ENCODE results near the gene SCN9A. TPM values are rescaled to one million over a fixed set of nuclear protein-coding genes. Genes with fewer than 3 reads are reported as not detected.

The SCN9A gene
- total RNA-seq, 1 experiment from 2014 or later: 0.38 TPM

- peak; percentile 74 for DNase-seq (ENCODE audit: low spot score)
Measured at GRCh38 chr2:166180951-166181812, 194.6 kb downstream of the SCN9A start.

GRCh38 chr2:166179201-166179600 lies 196.5 kb downstream of the SCN9A start:
- DNase-seq (ENCODE audit: low spot score): no peak

DNA sequence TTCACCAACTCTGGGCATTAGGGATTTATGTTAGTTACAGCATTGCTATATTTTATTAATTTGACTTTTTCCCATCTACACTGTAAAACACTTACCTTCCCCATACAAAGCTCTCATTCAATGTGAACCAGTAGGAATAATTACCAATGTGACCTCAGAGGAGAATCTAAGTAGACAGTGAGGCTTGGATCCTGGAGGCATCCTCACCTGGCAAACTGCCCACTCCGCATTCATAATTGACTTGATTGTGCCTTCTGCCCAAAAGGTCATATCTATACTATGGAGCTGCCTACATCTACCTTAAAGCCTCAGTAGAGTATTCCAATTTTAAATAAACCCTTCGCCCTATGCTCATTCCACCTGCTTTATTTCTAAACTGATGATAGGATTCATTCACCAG lies 202.5 kb downstream of the SCN9A start:
- no peak for DNase-seq (ENCODE audit: low spot score)

DNA sequence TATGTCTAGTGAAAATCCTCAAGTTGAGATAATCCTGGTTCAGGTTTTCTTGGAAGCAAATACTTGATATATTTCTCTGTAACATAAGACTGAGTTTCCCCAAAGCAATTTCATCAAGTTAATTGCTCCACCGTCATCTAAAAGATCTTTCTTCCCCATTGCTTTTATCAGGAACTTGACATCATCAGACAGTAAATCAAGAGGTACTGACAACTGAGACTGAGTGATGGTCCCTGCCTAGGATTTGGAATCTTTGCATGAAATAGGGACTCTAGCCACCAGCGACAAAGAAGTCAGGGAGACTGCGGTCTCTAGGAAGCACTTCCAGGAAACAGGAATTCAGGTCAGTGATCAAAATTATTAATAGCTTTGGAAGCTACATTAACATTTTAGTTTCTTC lies 204.5 kb downstream of the SCN9A start:
- DNase-seq (ENCODE audit: low spot score): no peak

DNA sequence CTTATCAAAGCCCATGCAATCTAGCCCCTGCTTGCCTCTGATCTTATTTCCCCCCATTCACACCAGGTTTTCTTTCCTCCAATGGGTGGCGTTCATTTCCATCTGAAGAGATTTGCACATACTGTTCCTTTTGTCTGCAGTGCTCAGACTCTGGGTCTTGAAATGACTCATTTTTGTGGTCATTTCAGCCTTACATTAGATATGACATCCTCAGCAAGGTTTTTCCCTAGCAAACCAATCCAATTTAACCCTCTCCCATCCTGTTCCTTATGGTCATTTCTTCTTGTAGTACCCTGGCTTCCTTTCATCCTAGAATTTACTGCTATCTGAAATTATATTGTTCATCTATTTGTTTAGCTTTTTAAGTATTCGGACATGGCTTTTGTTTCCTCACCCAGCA lies 205.4 kb downstream of the SCN9A start:
- DNase-seq (ENCODE audit: low spot score): no peak

DNA sequence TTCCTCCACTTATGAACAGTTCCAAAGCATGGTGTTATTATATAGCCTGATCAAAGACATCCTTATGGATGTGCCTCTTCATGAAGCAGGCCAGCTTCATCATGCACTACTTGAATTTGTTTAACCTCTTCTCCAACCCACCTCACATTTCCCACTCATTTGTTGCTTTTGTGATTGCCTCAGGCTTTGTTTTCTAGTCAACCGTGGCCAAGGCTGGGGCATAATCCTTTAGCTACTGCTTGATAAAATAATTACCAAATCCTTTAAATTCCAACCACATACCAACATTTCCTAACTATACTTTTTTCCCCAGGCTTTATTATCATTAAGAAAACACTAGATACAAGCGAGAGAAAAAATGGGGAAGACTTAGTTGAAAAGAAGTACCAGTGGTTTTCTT lies 208.3 kb downstream of the SCN9A start:
- DNase-seq (ENCODE audit: low spot score): no peak

DNA sequence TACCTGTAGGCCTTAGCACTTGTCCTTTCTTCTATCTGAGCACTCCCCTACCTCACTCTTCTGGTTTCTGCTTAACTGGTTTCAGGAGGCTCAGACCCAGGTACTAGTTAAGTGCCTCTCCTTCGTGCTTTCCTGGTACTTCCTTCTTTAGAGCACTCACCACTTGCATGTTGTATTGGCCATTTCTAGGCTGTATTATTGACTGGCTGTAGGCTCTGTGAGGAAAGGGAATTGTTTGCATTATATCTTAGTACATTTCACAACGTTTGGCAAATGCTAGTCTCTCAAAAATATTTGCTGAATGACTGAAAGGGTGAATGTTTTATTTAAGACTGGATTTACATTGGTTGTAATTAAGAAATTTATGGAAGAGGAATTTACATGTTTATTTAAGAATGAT lies 212.0 kb downstream of the SCN9A start:
- DNase-seq (ENCODE audit: low spot score): no peak

DNA sequence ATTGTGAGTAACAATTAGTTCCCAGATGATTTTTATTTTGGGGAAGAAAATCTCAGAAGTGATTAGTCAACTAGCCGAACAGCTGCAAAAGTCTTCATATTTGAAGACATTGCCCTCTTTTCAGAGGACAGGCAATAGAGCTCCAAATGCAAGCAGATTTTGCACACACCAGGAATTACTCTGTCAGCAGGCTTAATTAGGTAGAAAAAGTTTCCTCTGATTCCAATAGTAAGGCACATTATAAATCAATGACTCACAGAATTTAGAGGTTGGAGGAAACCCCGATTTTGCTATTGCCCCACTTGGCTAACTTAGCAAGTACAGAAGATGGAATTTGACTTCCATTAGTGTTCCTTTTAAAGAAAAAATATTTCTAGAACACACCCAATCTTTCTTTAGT lies 217.2 kb downstream of the SCN9A start:
- no peak for DNase-seq (ENCODE audit: low spot score)

DNA sequence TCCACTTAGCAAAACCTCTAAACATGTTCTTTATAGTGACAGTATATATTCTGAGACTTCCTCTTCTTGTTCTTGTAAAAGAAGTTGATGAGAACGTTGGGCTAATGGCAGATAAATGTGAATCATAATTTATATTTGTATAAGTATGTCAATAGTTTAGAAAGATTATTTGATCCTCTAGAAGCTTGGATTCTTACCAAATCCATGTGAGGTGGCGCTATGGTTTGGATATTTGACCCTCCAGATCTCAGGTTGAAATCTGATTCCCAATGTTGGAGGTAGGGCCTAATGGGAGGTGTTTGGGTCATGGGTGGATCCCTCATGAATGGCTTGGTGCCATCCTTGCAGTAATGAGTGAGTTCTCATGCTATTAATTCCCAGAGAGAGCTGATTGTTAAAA lies 218.2 kb downstream of the SCN9A start:
- DNase-seq (ENCODE audit: low spot score): no peak

DNA sequence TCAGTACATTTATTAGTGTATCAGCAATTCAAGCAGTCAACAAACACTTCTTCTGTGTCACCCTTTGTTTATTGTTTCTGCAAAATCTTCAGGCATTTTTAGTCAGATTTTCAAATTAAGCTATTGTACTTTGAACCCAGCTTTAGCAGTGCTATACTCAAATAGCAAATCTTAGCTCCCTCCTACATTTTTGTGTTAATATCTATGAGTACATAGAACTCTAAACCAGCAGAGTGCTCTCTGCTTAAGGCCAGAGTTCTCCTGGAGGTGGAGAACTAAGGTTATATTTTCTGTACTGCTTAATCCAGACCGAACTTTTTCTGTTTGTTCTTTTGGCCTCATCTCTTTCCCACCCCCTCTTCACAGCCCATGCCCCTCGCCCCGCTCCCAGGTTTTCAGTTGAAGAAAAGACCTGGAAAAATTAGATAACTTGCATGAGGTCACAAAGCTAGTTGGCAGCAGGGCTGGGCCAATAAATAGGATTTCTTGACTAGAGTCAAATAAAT lies 218.7 kb downstream of the SCN9A start:
- DNase-seq (ENCODE audit: low spot score): no peak

DNA sequence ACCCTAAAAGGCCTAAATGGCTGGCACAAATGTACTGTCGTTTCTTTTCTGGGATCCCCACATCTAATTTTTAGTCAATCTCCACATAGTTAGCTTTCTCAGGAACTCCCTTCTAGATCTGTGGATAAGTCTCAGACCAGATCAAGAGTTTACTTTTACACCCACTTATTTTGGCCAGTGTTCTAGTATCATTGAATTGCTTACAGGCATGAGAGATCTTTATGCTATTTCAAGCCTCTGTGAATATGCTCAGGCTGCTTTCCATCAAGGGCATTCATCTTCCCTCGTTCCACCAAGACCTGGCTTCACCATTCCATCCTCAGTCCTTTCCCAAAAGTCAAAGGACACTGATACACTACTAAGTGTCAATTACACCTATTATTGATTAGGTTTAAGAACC lies 220.2 kb downstream of the SCN9A start:
- no peak for DNase-seq (ENCODE audit: low spot score)

- DNase-seq (ENCODE audit: low spot score): no peak
Measured at GRCh38 chr2:166154685-166155338, 220.9 kb downstream of the SCN9A start.

DNA sequence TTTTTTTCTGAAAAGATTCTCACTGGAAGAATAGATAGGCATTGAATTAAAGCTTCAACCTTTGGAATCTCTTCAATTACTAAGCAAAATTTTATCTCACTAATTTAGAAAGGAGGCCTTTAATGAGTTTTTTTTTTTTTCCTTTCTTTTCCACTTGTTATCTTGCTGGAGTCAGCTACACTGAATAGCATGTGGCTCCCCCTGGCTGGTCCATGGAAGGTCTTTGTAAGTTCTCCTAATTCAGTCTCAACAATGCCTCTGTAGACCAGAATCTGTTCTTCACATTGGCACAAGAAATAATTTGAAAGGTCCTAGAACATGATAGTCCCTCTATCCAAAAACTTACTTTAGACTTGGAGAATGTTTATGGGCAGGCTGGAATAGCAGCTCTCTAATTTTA lies 223.7 kb downstream of the SCN9A start:
- DNase-seq (ENCODE audit: low spot score): no peak

GRCh38 chr2:166148500-166149400 lies 227.0 kb downstream of the SCN9A start:
- no peak for DNase-seq (ENCODE audit: low spot score)

- DNase-seq (ENCODE audit: low spot score): no peak
Measured at GRCh38 chr2:166147883-166148282, 227.9 kb downstream of the SCN9A start.

Other genes starting within 250 kb of the SCN9A start
- gene SCN1A, start 247.9 kb downstream of the SCN9A start, total RNA-seq (2014; rRNA removed; shearing (Covaris generic)): not detected in 2 replicates
- gene SCN7A, start 118.3 kb upstream of the SCN9A start, total RNA-seq (2014; rRNA removed; shearing (Covaris generic)): not detected in 2 replicates